Fibroblast of skin of left biceps (primary cell): ENCODE measurements around the gene ELMO2.
"Not testable (repeated sequence)": the region's sequence is repeated elsewhere in the genome, so short reads cannot be mapped to it uniquely, and the experiment has no call there.

Source experiments
- DNase-seq, 2 experiments: peaks; one replicate each; pipeline ENCODE4 v3.0.0-alpha.2; 2013; ENCODE audit warnings: low read depth in 2 of 2

Gene ELMO2

DNA sequence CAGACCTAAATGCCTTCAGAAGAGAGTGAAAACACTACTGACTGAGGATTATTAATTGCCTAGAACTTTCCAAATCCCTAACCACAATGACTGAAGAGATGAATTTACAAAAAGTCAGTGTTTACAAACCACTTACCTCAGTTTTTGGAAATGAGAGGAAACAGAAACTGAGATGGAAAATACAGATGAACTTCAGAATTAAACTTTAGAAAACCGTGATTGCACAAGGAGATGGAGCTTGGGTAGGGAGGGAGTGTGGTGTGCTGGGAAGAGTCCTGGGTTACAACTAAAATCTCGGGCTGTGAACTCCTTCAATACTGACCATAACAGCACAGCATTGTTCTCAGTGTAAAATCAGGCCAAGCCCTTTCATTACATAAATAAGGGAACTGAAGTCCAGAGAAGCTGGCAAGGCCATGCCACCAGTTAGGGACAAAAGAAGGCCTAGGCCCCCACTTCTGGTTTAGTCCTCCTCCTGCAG lies 4.0 kb downstream of the ELMO2 start:
- DNase-seq = peak in 1 of 2 experiments; percentile 22

DNA sequence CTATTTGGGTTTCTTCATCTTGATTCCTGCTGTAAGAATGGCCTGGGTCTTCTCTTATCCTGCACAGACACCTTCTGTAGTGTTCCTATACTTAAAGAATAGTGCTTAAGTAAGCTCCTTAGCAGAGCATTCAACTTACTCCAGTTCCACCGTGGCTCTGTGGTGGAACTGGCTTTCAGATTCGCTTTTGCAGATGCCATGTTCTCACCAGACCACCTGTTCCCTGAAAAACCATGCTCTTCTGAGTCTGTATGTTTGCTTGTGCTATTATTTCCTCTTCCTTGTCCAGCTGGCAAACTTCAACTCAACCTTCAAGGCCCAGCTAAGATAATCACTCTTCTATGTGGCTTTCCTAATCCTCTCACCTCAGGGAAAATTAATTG lies 4.9 kb downstream of the ELMO2 start:
- DNase-seq = no peak

DNA sequence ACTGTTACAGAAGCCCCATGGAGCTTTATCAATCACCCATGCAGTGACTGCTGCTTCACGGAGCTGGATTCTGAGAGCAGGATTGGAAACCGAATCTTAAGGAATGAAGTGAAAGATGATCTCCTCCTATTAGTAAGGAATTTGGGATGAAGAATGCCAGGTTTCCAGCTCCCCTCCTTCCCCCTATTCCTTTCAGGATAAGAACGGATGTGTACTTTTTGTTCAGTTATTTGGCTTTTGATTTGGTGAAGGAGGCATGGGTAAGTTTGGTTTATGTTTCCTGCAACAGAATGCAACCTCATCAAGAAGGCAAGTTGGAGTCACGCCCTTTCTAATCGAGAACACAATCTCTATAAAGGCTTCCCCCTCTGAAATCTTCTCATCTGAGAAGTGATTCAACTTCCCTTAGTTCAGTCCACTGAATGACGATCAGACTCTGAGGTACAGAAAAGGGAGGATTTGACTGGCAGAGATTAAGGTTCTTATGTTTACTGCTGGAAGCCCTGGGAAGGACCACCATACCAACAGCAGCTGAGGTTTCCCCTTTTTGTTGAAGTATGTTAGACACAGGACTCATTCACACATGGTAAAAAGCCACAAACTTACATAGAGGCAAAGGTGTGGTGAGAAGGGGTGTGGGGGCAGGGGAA lies 5.5 kb downstream of the ELMO2 start:
- DNase-seq = peak; percentile 34 to 37

DNA sequence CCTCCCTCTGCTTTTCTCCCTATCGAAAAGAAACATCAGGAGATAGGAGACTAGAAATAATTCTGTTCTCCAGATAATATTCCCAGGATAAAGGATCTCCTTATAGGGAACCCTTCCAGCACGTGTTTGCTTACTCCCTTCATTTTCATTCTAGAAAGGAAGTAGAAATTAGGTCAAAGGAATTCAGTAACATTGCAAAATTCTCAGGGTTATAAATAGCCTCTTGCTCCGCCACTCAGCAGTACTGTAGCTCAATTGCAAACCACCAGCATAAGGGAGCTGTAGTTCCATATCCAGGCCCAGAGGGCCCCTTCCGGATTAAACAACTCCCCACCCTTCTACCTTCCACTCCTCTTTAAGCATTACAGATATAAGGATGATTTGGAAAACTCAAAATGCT lies 6.2 kb downstream of the ELMO2 start:
- DNase-seq = peak; percentile 40 to 54

DNA sequence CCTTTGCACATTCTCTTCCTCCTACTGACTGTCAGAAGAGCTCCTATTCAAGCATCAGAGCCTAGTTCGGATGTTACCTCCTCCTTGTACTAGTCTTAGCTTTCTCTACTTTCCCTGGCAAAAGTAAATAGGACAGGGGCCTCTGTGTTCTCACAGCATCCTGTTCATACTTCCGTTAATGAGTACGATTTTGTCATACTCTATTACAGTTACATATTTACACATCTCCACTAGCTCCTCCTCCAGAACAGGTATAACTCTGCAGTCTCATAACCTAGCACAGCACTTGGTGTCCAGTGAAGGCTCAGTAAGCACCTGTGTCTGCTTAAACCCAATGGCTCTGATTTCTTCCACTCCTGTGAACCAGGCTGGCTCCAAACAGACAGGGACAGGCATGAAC lies 7.0 kb downstream of the ELMO2 start:
- DNase-seq = no peak

DNA sequence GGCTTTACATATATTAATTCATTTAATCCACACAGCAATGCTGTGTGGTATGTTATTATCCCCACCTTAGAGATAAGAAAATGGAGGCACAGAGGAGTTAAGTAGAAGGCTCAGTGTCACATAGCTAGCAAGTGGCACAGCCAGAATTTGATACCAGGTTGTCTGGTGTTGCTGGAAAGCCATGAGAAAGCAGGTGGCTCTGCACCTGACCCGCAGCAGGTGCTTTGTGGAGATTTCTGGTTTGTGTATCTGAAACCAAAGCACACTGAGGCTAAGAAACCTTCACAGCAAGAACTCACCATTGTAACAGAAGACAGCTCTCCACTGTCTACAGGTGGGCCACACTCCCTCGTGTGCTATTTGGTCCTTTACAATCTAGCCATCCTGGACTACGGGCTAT lies 7.5 kb downstream of the ELMO2 start:
- DNase-seq = no peak

DNA sequence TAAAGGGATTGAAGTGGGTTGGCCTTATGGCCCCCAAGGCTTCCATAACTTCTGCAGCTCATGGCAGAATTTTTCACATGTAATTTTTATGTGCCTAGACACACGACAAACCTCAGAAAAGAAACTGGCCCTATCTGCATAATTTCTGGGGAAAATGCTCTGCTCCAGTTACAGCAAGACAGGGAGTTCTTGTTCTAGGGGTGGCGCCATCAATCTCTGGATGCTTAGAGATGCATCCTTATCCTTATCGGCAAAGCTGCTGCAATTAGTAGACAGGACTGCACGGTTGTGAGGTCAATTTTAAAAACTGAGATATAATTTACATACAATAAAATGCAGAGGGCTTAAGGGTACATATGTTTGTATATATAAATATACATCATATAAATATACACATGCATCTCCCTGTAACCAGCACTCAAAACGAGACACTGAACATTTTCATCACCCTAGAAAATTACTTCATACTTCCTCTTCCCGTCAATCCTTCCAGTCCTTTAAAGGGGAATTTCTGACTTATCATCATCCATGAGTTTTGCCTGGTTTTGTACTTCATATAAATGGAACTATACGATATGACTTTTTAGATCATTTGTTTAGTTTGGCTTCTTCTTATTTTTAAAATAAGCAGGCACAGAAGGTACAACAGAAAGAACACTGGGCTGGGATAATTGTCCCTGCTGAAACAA lies 10.2 kb downstream of the ELMO2 start:
- no peak for DNase-seq

DNA sequence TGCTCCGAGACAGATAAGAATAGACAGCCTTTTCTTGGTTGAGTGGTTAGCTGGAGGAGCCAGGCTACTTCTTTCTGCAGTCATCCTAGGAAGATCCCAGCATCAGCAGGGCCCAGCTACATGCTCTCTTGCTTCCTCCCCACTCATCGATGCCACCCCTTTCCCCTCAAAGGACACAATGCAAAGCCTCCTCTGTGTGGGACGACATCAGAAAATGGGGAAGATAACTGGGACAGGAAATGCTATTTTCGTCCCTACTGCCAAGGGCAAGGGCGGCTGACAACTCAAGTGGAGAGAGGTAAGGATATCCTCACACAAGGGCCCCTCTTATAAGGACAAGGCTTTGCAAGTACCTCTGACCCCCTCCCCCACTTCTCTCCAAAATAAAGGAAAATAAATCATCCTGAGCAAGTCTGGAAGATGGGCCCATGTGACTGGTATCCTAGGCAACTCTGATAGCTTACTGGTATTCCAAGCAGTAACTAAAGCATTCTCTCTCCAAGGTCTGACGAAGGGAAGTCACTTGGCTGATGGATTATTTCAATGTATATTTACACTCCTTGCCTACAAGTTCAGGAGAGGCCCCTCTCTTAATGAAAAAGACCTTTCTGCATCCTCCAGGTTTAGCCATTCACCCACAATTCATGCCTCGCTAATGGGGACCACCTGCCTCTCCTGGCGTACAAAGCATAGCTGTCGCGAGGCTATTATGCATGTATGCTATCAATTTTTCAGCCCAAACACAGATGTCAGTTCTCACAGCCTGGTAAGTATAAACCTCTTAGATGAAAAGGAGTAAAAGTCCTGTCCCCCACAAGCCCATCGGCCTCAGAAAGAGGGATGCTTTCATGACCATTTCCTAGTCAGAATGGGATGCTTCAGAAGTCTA lies 11.3 kb downstream of the ELMO2 start:
- no peak for DNase-seq

DNA sequence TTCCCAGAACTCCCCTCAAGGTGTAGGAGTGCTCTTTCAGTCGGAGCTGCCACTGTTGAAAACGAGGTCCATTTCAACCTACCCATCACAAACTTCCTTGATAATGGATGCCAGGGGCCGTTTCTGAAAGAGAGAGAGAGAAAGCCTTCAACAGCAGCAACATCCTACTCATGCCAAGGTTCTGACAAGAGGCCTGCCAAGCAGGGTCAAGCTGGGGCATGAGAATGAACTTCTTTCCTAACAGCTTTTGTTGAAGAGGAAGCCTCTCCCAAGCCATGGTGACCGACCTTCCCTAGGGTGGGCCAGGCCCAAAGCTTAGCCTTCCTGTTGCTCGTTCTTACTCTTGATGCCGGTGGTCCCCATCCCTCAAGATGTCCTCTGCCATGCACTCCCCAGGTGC lies 12.4 kb downstream of the ELMO2 start:
- no peak for DNase-seq

DNA sequence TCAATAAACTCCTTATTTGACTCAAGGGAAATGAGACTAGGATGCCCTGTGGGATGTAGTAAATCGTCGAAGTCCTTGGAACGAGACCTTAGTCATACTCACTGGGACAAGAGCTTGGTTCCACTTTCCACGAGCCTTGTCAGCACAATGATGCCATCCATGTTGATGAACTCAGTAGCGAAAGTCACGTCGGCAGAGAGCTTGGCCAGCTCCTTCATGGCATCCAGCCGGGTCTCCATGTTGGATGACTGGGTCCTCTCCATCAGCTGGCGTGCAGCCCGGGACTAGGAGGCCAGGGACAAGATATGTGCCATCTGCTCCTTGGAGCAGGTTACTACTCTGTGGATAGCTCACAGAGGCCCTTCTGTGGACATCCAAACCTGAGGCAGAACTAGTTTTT lies 17.5 kb downstream of the ELMO2 start:
- no peak for DNase-seq

DNA sequence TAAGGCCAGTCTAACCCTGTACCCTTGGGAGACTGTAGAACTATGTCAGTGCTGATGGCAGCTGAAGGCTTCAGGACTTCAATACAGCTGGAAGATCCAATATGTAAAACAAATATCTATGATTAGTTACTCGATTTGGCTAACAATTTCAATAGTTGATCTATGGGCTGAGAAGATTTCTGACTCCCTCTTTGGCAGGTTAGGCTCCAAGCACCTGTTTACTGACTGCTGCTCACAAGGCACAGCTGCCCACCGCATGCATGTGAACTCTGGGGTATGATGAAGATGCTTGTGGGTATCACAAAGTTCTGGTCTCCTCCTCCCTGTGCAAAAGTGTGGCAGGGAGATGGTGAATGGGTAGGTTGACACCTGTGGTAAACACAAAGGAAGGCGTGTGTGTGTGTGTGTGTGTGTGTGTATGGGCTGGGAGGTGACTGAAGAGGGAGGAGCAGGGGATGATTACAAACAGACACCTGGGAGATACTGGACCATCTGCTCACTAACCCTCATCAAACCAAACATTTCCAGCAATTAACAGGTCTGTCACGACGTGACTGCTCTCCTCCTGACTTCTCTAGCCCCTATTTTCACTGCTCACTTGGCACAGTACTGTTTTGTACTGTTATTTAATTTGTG lies 18.1 kb downstream of the ELMO2 start:
- no peak for DNase-seq

DNA sequence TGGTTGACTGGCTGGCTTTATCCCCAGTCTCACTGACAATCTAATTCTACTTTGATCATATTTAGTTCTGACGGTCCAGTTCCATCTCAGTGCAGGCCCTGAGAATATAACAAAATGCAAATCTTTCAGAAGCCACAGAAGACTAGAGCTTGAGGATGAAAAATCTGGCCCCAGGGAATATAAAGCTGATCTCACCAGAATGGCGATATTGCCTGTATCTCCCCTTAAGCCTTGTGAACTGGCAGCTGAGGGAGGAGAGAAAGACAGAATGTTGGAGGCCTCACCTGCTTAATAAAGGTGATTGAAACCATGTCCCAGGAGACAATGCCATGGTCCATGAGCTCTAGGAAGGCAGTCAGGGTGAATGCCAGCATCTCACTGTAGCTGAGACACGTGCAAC lies 19.4 kb downstream of the ELMO2 start:
- DNase-seq = not testable (repeated sequence)

DNA sequence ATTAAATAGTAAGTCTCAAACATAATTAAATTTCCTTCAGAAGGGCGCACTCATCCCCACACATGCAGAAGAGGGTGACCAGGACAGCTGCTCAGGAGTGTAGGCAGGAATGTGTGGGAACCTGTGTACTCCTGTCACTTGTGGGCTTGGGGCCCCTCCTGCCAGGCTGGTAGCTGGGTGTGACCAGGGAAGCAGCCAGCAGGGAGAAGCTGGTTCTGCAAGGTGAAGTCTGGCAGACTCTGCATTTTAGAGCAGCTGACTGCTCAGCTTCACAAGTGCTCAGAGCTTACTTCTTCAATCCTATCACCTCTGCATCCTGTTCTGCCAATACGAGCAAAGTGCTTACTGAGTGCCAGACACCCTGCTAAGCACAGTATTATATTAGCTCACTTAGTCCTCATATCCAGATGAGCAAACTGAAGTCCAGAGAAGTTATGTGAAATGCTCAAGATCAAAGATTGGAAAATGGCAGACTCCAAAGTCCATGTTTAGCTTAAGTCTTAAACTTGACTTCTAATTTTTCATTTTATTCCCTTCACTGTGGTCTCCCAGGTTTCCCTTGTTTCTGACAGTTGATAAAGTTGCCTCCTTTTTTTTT lies 27.9 kb downstream of the ELMO2 start:
- no peak for DNase-seq

DNA sequence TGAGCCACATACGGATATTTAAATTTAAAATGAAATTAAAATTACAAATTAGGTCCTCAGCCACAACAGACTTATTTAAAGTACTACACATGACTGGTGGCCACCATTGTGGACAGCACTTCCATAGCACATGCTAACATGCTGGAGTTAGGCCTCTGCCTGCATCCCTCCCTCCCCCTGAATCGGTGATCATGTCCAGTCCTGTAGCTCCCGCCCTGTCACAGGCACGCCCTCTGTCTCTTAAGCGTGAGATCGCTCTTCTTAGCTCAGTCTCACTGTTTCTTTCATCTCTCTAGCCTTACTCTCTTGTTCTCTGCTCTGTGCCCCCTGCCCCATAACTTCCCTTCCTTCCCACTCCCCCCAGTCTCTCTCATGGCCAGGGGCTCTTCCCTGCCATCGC lies 28.9 kb downstream of the ELMO2 start:
- DNase-seq = no peak

DNA sequence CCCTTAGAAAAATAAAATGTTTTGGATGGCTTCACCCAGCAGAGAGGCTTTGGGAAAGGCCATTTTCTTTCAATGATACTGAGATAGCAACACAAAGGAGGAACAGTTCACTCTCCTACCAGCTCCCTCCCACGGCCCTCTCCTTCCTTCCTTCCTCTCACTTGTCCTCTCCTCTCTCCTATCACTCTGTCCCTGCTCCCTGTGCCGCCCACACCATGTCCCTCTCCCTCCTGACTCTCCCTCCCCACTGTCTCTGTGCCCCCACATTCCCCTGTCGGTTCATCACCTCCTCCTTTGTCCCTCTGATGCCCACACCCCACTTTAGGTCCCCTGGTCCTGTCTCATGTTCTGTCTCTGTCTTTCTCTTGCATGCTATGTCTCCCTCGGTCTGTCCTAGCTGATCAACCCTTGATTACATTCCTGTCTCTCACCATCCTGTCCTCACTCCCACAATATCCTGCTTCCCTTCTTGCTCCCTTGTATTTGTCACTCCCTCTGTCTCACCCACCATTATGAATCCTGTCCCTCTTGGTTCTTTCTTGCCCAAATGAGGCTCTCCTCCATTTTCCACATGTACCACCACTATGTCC lies 30.1 kb downstream of the ELMO2 start:
- DNase-seq = no peak

DNA sequence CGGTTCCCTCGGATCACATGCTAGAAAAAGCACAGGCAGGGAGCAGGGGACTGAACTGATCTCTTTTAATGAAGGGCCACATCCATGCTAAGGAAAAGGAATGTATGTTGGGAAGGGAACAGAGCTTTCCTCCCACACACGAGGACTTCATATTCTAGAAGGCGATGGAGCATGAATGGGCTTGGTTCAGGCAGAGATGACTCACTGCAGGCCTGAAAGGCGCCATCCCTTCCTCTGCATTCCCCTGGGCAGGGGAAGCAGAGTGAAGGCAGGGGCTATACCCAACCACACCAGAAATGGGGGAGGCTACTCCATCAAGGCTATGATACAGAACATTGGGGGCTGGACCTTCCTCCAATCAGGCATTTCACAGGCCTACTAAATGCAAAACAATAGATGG lies 30.6 kb downstream of the ELMO2 start:
- no peak for DNase-seq

DNA sequence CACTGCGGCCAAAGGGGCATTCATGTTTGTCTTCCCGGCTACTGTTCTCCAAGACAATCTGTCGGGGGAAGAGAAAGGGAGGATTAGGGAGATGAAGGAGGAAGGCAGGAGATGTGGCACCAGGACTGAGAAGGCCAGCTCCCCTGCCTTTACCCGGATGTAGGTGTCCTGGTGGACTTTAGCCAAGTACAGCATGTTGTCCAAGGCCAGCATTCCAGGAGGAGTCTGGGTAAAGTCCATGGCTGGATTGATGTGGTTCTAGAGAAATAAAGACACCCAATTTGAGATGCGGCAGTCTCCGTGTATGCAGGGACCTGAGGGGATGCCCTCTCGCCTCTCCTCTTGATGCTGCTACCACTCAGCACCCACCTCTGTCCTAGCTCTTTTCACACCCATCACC lies 32.0 kb downstream of the ELMO2 start:
- no peak for DNase-seq

DNA sequence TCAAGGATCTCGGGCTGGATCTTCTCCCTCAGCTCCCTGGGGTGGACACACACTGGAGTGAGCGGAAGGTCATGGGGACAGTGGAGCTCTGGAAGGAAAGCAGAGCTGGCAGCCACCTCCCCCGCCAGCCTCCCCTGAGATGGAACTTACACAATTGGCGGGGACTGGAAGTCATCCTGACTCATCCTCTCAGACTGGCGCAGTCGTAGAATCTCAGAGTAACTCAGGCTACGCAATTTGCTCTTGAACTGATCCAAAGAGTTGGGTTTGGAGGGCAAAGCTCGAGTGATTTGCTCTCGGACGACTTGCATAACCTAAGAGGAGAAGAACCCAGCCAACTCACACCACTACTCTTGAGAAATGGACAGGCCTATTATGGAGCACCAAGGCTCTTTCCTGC lies 34.8 kb downstream of the ELMO2 start:
- DNase-seq = no peak

DNA sequence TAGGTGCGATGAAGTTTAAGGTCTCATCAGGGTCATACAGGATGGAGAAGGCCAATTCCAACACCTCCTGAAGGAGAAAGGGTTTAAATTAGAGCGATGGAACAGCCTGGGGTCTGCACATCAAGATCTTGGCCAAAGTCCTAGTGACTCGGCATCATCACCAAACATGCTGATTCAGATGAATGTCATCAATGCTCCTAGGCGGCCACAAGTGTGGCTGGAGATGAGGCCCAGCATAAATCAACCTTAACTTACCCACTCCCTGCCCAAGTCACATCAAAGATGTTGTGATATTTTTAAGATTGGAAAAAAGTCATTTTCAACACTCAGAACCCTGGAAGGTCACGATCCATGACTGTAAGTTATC lies 37.5 kb downstream of the ELMO2 start:
- no peak for DNase-seq

DNA sequence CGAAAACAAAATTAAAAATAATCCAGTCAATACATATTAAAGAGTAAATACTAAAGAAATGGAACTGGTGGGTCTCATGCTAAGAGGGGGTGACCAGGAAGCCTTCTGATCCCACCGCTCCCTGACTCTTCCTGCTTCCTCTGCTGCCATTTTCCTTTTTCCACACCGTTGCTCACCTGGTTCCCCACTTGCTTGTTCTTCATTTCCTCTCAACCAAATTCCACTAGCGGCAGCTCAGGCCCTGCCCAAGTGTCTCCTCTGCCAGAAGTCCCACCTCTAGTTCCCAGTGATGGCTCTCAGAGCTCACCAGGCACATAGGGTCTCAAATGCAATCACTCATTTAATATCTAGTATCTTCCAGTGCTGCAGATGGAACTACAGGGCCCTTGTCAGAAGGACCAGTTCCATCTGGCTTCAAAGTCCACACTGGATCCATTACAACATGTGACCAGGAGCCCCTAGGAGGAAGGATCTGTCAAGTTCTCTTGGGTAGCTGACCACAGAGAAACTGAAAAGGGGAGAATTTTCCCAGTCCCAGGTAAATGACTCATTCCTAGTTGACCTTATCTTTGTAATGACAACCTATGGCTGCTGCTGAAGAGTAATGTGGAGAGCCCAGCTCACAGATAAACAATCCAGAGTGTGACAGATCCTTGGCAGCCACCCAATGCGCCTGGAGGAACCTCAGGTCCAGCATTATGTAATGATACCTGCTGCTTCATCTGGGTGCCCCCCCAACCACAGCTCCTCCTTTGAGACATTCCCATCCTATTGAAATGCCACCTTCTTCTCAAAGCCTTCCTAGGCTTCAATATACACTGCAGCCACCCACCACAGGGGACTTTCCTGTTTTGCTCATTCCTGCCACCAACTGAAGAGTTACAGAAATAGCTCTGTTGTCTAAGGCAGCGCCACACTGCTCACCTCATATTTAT lies 38.2 kb downstream of the ELMO2 start:
- no peak for DNase-seq
